GM12864 (cell line): ENCODE measurements around the gene PAF1.

Source experiments
- DNase-seq: peaks from one replicate; pipeline ENCODE4 v3.0.0-alpha.2; 2011; ENCODE audit warnings: low read depth
- H3K4me3 ChIP-seq: 2 replicates; pipeline ENCODE4 v1.5.1; 2011; ENCODE audit warnings: mild to moderate bottlenecking, low read depth, low read length, control low read depth
- TF ChIP-seq, protein P1 (sequence below): IDR thresholded peaks from 2 replicates; pipeline ENCODE4 v1.5.1; 2011; ENCODE audit warnings: low read depth, mild to moderate bottlenecking, moderate library complexity, low read length, control low read depth, inconsistent platforms; ENCODE audit errors: missing control alignments

PAF1 gene

DNA sequence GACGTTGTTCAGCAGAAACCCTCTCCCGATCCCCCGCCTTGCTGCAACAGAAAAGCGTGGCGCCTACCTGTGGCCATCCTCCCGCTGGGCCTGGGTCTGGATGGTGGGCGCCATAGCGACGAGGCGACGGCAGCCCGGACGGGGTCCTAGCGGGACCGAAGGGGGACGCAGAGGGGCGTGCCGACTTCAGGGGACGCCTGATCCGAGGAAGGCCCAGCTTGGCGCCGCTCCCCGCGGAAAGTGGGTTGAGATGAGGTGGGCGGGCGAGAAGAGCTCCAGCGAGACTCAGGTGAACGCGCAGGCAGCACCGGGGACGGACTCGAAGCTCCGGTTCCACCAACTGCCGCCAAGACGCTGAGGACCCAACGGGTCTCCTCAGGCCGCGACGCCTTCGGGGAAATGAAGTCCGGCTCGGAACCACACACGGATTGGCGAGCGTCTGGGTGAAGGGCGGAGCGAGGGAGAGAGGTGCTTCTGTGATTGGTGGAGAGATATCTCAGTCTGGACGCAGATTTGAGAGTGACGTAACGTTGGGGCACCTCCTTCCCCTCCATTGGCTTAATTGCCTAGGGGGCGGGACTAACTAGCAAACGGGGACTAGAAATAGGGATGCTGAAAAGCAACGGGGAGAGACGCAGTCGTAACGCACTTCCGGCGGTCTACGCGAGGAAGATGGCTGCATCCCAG, at the start of gene PAF1, which contains the start of gene MED29:
PAF1 (minus strand) TSS at position 356 of the 687 bp plus-strand sequence; CDS start at position 114, 242 bp downstream.
MED29 (plus strand) TSS at position 628 of the 687 bp plus-strand sequence; CDS start at position 673, 45 bp downstream.
- peak; percentile 99 for DNase-seq
- H3K4me3 ChIP-seq: peak within 1 kb of the TSS; percentile 96
- TF ChIP-seq, protein P1, sequence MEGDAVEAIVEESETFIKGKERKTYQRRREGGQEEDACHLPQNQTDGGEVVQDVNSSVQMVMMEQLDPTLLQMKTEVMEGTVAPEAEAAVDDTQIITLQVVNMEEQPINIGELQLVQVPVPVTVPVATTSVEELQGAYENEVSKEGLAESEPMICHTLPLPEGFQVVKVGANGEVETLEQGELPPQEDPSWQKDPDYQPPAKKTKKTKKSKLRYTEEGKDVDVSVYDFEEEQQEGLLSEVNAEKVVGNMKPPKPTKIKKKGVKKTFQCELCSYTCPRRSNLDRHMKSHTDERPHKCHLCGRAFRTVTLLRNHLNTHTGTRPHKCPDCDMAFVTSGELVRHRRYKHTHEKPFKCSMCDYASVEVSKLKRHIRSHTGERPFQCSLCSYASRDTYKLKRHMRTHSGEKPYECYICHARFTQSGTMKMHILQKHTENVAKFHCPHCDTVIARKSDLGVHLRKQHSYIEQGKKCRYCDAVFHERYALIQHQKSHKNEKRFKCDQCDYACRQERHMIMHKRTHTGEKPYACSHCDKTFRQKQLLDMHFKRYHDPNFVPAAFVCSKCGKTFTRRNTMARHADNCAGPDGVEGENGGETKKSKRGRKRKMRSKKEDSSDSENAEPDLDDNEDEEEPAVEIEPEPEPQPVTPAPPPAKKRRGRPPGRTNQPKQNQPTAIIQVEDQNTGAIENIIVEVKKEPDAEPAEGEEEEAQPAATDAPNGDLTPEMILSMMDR: no peak

DNA sequence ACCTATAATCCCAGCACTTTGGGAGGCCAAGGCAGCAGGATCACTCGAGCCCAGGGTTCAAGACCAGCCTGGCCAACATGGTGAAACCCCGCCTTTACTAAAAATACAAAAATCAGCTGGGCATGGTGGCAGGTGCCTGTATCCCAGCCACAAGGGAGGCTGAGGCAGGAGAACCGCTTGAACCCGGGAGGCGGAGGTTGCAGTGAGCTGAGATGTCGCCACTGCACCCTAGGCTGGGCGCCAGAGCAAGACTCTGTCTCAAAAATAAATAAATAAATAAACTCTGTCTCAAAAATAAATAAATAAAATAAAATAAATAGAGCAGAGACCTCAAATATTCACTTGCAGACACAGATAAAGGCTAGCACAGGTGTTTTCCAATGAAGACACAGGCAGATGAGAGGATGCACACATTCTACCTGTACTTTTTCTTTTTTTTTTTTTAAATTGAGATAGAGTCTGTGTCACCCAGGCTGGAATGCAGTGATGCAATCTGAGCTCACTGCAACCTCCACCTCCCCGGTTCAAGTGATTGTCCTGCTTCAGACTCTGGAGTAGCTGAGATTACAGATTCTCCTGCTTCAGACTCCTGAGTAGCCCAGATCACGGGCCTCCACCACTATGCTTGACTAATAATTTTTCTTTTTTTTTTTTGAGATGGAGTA, 47.5 kb upstream of the PAF1 start:
- no peak for DNase-seq
- TF ChIP-seq, protein P1: no peak
- no peak overlapping the region for H3K4me3 ChIP-seq

DNA sequence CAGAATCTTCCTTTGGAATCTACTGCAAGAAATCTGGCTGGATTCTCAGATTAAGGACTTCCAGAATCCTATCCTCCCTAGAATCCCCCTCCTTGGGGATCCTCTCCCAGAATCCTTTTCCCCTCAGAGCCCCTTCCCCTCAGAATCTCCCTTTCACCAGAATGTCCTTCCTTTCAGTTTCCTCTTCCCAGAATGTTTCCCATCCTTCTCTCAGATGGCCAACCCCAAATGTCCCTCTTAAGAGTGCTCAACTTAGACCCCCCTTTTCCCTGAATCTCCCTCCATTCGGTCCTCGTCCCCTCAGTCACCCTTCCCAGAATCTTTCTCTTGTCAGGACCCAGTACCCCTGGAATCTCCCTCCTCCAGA, 45.4 kb upstream of the PAF1 start:
- H3K4me3 ChIP-seq: peak overlapping the region; percentile 87
- TF ChIP-seq, protein P1: no peak
- no peak for DNase-seq

DNA sequence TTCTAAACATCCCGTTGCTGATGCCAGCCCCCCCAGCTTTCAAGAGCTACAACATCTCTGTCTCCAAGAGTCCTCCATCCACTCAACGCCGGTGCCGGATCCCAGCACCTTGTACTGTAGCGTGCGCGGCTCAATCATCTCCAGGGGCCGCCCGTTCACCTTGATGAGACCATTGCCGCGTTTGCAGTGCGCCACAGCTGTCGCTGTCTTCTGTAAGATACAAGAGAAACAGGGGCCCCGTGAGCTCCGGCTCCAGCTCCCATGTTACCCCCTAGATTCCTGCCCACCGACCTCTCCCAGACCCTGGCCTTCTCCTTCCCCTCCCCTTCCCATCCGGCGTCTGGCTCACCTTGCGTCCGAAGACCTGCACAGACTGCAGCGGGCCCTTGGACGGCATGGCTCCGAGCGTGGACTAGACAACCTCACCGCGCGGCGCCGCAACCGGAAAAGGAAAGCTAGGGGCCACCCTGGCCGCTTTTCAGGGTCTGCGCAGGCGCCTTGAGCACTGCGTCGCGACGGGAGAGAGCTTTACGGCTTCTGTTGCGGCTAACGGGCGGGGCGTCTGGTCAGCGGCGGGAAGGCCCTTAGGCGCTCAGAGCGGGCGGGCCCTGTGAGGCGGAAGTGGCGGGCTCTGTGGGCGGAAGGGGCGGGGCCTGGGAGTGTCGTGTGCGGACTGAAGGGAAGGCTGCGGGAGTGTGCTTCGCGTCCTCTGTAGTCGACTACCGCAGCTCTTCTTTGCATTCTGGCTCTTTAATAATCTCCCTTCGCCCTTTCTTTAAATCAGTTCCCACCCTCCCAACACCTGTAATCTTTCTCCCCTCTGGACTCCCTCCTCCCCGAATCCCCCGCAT, 44.8 kb upstream of the PAF1 start, which contains the start of gene RPS16:
RPS16 (minus strand) TSS at position 451 of the 851 bp plus-strand sequence; CDS start at position 397, 54 bp downstream.
- TF ChIP-seq, protein P1: no peak
- DNase-seq: peak; percentile 91

GRCh38 chr19:39434123-39435076, 43.5 kb upstream of the PAF1 start:
- TF ChIP-seq, protein P1: no peak
- peak overlapping the region; percentile 87 for H3K4me3 ChIP-seq
- no peak for DNase-seq

More for the DNA sequence above, 44.8 kb upstream of the PAF1 start, which contains the start of gene RPS16:
- peak within 1 kb of the TSS; percentile 87 for H3K4me3 ChIP-seq

GRCh38 chr19:39433480-39434079, 42.7 kb upstream of the PAF1 start:
- TF ChIP-seq, protein P1: no peak
- H3K4me3 ChIP-seq: peak overlapping the region; percentile 87
- no peak for DNase-seq
